GM19043 (cell line): ENCODE results near the gene KCNJ15.

Experiments
- ATAC-seq: cut with Tn5 transposase; IDR thresholded peaks from one replicate; pipeline ENCODE4 v1.9.1; 2021; ENCODE audit warnings: low read depth; ENCODE audit not compliant: unreplicated experiment

Gene KCNJ15

DNA sequence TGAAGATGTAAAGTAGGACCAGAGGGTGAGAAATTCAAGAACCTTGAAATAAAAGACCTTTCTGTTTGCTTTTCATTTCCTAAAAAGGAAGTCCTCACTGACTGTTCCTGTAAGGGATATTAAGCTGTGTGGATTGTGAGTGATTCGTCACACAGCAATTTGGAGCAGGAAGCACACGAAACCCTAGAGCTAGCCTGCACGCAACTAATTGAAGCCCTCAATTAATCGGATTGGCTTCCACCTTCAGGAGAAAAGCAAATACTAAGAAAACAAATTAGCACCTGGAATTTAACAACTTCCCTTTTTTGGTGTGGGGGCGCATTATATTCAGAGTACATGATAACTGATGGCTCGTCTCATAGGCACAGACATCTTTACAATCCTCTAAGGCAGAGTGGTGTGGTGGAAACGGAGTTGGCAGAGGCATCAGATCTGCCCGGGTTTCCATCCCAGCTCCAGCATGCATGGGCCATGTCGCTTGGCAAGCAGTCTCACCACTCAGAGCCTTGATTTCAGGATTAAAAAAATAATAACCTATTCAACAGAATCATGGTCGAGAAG lies 95.2 kb downstream of the KCNJ15 start:
- ATAC-seq: no peak

DNA sequence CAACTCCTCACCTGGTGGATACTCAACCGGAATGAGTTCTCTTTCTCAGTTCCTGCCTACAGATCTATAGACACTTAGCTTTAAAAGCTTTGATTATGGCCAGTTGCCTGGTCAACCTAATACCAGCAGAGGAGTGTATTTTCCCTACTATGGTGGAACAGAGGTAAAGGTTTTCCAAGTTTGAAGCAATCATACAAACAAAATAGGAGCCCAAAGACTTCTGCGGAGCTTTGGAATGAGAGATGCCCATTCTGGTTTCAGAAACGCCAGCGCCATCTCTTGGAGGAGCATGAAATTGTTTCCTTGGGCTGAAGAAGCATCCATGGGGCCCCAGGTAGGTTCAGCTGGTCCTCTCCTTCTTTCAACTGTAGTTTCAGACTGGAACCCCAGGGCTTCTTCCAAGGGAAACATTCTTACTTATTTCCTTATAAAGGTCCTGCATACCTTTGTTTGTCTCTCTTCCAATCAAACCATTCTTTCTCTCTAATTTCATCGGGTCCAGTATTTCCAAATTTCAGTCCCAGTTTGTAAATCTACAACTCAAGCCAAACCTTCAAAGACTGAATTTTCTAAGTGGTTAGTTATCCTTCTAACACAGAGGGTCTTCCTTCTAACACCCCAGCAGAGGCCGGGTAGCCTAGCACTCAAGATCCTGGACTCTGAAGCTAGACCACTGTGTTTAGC lies 95.9 kb downstream of the KCNJ15 start:
- no peak for ATAC-seq

DNA sequence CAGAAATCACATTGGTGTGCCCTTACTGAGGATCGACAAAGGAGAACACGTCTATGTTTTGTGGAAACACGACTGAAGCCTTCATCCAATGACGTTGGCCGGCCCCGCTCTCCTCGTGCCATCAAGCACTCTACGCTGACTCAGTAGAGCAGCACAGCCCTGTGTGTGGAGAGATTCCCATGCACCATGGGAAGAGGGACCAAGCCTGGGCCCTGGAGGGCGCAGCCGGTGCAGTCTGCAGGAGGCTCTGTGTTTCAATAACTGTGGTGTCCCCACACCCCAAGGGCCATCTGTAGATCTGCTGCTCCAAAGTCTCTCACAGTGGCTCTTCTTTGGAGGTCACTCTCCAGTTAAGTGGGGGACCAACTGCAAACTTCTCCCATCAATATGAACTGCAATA lies 97.4 kb downstream of the KCNJ15 start:
- no peak for ATAC-seq

DNA sequence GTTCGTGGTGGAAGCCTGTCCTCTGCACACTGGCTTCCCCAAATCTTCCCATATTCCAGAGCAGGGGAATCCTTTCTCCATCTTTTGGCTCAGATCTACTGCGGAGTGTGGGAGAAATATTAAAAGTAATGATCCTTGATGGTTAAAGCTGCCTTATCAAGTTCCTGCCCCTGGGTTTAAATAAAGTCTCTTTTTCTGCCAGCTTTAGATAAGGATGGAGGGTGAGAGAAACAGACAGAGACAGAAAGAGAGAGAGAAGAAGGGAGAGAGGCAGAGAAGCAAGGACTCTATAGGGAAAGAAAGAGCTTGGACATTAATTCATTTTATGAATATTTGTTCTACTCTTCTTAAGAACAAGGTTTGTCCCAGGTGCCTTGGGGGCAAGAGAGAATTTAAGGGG lies 98.0 kb downstream of the KCNJ15 start:
- ATAC-seq: no peak

DNA sequence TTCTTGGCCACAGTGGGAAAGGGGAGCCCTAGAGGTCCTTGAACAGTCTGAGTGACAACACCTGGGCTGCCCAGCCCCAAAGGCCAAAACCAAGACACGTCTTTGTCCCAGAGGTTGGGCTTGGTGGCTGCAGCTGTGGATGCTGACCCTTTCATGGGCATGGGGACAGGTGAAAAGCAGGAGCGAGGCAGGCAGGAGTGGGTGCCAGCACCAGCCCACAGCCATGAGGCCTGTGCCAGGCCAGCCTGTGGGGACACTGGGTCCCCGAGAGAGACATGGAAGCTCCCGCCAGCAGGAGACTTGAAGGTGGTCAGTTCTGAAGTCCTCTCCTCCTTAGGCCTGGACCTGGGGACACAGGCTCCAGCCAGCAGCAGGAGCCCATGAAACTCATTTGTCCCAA lies 98.6 kb downstream of the KCNJ15 start:
- ATAC-seq: no peak

DNA sequence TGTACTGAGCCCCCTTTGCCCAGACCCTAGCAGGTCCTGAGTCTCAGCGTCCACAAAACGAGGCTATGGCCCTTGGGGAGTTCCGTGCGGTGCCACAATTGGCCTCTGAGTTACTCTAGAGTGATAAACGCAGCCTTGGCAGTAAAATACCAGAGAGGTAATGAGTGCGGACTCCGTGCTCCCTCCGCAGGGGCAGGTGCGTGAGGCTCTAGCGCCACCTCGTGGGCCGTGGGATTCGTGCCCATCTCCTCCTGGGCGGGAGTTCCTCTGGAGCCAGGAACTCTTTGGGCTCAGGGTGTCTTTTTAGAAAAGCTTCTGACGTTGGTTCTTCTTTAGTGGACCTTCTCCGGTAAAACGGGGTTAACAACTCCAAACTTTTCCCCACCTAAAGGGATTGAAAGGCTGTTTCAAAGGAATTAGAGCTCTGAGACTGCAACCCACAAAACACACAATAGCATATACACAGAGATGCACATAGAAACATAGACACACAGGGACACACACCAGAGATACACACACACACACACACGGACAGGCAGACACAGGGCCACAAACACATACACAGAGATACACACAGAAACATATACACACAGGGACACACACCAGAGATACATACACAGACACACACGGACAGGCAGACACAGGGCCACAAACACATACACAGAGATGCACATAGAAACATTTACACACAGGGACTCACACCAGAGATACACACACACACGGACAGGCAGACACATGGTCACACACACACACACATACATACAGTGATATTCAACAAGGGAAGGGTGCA lies 99.4 kb downstream of the KCNJ15 start:
- ATAC-seq: no peak
